Astrocyte (in vitro differentiated cells and primary cell): ENCODE data around the gene PCDHGA8.

Experiments
- CTCF ChIP-seq: IDR thresholded peaks from 2 replicates; pipeline ENCODE4 v1.5.1; 2011; ENCODE audit warnings: low read depth, mild to moderate bottlenecking, inconsistent platforms, low read length, moderate library complexity; ENCODE audit not compliant: insufficient read depth
- EZH2 ChIP-seq: IDR thresholded peaks from 2 replicates; pipeline ENCODE4 v1.6.1; 2012; ENCODE audit warnings: mild to moderate bottlenecking, low read length, inconsistent platforms; ENCODE audit not compliant: insufficient read depth

- TF ChIP-seq CTCF (peak; percentile 39), EZH2 (no peak)
Measured at GRCh38 chr5:141354900-141355469, 37.4 kb upstream of the PCDHGA8 start, which contains the start of gene PCDHGA4.
